ENCODE results near the gene EP400.

EP400 gene

DNA sequence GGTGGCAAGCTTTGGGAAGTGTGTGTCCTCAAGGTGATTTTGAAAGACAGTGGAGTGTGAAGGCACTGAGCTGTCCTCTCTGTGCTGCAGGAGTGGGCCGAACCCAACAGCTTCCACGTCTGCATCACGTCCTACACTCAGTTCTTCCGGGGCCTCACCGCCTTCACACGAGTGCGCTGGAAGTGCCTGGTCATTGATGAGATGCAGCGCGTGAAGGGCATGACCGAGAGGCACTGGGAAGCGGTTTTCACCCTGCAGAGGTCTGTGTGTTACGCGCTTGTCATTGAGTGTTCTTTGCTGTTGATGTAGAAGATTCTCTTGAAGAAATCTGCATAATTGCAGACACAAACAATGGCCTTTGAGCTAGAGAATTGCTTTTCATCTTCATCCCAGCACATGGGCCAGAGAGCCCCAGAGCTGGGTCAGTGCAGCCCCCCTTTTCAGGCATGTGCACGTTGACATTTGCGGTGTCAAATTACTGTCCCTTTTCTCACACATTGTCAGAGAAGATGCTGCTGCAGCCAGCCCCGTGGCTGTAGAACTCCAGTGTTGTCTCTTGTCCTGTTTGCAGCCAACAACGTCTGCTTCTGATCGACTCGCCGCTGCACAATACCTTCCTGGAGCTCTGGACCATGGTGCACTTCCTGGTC lies 63.3 kb downstream of the EP400 start:
- no peak overlapping the region for H3K27ac ChIP-seq
- no peak for TF ChIP-seq ZFX (IDR thresholded peaks at IDR 0.05; ENCODE audit: borderline replicate concordance)
- TF ChIP-seq, protein P1, sequence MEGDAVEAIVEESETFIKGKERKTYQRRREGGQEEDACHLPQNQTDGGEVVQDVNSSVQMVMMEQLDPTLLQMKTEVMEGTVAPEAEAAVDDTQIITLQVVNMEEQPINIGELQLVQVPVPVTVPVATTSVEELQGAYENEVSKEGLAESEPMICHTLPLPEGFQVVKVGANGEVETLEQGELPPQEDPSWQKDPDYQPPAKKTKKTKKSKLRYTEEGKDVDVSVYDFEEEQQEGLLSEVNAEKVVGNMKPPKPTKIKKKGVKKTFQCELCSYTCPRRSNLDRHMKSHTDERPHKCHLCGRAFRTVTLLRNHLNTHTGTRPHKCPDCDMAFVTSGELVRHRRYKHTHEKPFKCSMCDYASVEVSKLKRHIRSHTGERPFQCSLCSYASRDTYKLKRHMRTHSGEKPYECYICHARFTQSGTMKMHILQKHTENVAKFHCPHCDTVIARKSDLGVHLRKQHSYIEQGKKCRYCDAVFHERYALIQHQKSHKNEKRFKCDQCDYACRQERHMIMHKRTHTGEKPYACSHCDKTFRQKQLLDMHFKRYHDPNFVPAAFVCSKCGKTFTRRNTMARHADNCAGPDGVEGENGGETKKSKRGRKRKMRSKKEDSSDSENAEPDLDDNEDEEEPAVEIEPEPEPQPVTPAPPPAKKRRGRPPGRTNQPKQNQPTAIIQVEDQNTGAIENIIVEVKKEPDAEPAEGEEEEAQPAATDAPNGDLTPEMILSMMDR (IDR thresholded peaks at IDR 0.05): no peak

DNA sequence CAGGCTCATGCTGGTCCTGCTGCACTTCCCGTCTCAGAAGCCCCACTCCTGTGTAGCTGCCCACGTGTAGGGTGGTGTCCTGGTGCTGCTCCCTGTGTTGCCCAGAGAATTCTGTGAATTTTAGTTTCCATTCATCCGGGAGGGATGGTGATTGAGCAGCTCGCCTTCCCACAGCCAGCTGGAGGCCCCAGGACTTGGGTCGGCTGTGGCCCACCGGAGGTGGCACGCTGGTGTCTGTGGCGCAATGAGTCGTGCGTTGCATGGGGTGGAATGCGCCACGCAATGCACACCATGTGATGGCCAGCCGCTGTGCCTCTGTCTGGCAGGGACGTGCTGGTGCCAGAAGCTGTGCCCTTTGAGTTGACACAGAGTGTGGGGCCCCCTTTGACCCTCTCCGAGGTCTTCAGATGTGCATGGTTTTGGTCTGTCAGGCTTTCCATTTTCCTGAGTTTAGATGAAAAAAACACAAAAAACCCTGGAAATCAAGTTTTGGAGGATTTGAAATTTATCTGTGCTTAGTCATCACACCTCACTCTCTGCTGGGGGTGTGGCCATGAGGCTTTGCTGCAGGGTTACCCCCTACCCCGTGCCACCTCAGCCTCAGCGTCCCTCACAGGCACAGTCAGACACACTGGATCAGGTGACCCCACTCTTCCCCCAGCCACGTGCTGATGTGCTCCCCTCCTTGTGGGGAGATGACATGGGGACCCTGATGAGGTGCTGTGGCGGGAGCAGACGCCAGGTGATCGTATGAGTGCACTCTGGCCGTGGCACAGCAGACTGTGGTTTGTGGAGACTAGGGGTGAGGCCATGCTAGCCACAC lies 64.6 kb downstream of the EP400 start:
- H3K27ac ChIP-seq: no peak overlapping the region
- TF ChIP-seq, protein P1 (IDR thresholded peaks at IDR 0.05): no peak
- no peak for TF ChIP-seq ZFX (IDR thresholded peaks at IDR 0.05; ENCODE audit: borderline replicate concordance)

DNA sequence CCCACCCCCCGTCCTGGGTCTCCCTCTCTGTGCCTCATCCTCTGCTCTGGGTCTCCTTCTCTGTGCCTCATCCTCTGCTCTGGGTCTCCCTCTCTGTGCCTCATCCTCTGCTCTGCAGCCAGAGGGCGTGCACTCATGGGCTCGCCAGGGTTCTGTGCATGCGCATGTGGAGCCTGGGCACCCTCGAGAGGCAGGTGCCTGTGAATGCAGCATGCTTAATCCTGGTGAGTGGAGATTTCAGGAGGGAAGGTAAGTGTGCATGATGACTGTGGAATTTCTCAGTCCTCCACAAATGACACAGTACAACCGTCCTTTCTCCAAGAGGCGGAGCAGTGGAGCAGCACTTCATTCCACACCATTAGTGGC lies 65.2 kb downstream of the EP400 start:
- H3K27ac ChIP-seq: no peak overlapping the region
- TF ChIP-seq, protein P1 (IDR thresholded peaks at IDR 0.05): no peak
- no peak for TF ChIP-seq ZFX (IDR thresholded peaks at IDR 0.05; ENCODE audit: borderline replicate concordance)

DNA sequence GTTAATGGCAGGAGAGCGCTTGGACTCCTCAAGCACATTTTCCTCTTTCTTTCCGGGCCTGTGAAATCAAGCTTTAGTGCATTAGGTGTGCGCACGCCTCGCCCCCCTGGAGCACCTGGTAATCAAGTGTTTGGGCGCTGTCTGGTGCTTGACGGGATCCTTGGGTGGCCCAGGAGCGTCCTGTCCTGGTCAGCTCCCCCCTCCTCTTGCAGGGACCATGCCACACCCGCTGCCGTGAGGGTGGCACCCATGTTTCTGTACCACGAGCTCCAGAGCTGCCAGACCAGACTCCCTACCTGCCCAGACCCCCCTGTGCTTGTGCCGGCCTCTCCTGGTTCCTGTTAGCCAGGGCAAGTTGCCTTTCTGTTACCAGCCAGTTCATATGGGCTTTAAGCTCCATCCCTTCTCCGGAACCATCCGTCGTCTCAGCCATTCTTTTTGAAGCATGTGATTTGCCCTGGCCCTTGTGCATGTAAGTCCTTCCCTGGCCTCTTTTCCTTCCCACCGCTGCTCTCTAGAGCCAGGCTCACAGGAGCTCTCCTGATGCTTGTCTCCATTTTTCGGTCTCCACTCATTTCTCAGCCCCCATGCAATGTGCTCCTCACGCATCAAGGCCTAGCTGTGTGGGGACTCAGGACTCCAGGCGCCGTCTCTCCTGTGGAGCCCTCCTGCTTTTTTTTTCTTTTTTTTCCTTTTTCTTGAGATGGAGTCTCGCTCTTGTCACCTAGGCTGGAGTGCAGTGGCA lies 66.1 kb downstream of the EP400 start:
- TF ChIP-seq ZFX (IDR thresholded peaks at IDR 0.05; ENCODE audit: borderline replicate concordance): no peak
- TF ChIP-seq, protein P1 (IDR thresholded peaks at IDR 0.05): no peak
- H3K27ac ChIP-seq: no peak overlapping the region

DNA sequence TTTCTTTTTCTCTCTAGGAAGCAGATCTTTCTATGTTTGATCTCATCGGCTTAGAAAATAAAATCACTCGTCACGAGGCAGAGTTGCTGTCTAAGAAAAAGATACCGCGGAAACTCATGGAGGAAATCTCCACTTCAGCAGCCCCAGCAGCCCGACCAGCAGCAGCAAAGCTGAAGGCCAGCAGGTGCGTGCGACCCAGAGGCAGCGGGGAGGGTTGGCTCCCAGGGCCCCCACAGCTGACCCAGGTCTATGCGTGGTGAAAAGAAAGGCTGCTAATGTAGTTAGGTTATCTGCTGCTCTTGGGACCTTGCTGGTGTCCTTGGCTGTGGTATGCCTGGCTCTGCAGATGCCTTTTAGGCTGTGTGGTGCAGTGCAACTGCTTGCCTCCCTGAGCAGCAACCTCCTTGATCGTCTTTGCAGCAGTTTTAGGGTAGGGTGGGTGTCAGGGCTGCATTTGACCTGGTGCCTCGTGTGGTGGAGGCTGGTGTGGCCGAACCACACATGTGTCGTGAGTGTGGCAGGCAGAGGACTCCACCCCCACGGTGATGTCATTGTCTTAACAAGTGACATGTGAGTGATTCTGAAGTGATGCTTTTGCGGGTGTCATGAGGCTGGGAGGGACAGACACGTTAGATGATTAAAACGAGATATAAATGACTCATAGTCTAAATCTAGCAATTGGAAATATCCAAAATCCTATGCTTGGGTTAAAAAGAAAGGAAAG lies 68.6 kb downstream of the EP400 start:
- no peak overlapping the region for H3K27ac ChIP-seq
- TF ChIP-seq ZFX (IDR thresholded peaks at IDR 0.05; ENCODE audit: borderline replicate concordance): no peak
- TF ChIP-seq, protein P1 (IDR thresholded peaks at IDR 0.05): no peak

DNA sequence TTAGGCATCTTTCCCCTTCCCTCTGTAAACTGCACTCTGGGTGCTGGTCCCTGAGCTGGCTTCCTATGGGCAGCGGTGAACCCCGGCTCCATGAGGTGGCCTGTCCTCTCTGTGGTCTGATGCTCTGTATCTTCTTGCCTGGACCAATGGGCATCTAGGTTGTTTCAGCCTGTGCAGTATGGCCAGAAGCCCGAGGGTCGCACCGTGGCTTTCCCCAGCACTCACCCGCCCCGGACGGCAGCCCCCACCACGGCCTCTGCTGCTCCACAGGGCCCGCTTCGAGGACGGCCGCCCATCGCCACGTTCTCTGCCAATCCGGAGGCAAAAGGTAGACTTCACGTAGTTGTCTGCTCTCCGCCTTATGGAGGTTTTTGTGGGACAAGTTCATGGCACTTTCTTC lies 70.1 kb downstream of the EP400 start:
- H3K27ac ChIP-seq: no peak overlapping the region

More for the DNA sequence above, 70.1 kb downstream of the EP400 start:
- TF ChIP-seq, protein P1 (IDR thresholded peaks at IDR 0.05): no peak
- no peak for TF ChIP-seq ZFX (IDR thresholded peaks at IDR 0.05; ENCODE audit: borderline replicate concordance)
